ENCODE data around the gene UGT1A1.

UGT1A1 gene

GRCh38 chr2:233764264-233764663 lies 4.2 kb downstream of the UGT1A1 start:
- H3K4me1 ChIP-seq (ENCODE audit: control insufficient read depth in 1 of 2, insufficient read depth in 1 of 2, low read depth in 1 of 2, low read length in 1 of 2) = no peaks in the 10 kb centered on the region
- no peak overlapping the region for H3K27ac ChIP-seq
- H3K36me3 ChIP-seq = no peaks in the 10 kb centered on the region
- H3K27me3 ChIP-seq = peaks cover 13% of the 10 kb centered on the region
- H3K4me3 ChIP-seq (ENCODE audit: low read depth in 1 of 2, low read length in 1 of 2) = no peak overlapping the region
- no peaks in the 10 kb centered on the region for H3K9me3 ChIP-seq
- TF ChIP-seq CTCF (IDR thresholded peaks at IDR 0.05) = no peak

- TF ChIP-seq CTCF (IDR thresholded peaks at IDR 0.05) = no peak
- Histone ChIP-seq H3K9me3 (no peaks in the 10 kb centered on the region), H3K4me3 (ENCODE audit: low read depth in 1 of 2, low read length in 1 of 2) (no peak overlapping the region), H3K4me1 (ENCODE audit: control insufficient read depth in 1 of 2, insufficient read depth in 1 of 2, low read depth in 1 of 2, low read length in 1 of 2) (no peaks in the 10 kb centered on the region), H3K27ac (no peak overlapping the region), H3K27me3 (peaks cover 13% of the 10 kb centered on the region), H3K36me3 (no peaks in the 10 kb centered on the region)
Measured at GRCh38 chr2:233764761-233765160, 4.7 kb downstream of the UGT1A1 start.

- Histone ChIP-seq H3K9me3 (no peaks in the 10 kb centered on the region), H3K27ac (no peak overlapping the region), H3K4me1 (ENCODE audit: control insufficient read depth in 1 of 2, insufficient read depth in 1 of 2, low read depth in 1 of 2, low read length in 1 of 2) (no peaks in the 10 kb centered on the region), H3K4me3 (ENCODE audit: low read depth in 1 of 2, low read length in 1 of 2) (no peak overlapping the region), H3K27me3 (peaks cover 13% of the 10 kb centered on the region), H3K36me3 (no peaks in the 10 kb centered on the region)
- TF ChIP-seq CTCF (IDR thresholded peaks at IDR 0.05) = no peak
Measured at GRCh38 chr2:233766416-233766815, 6.3 kb downstream of the UGT1A1 start.

GRCh38 chr2:233768076-233768475 lies 8.0 kb downstream of the UGT1A1 start:
- no peaks in the 10 kb centered on the region for H3K36me3 ChIP-seq
- H3K4me1 ChIP-seq (ENCODE audit: control insufficient read depth in 1 of 2, insufficient read depth in 1 of 2, low read depth in 1 of 2, low read length in 1 of 2) = no peaks in the 10 kb centered on the region
- TF ChIP-seq CTCF (IDR thresholded peaks at IDR 0.05) = no peak

GRCh38 chr2:233769260-233769659 lies 9.2 kb downstream of the UGT1A1 start:
- Histone ChIP-seq H3K9me3 (no peaks in the 10 kb centered on the region), H3K4me1 (ENCODE audit: control insufficient read depth in 1 of 2, insufficient read depth in 1 of 2, low read depth in 1 of 2, low read length in 1 of 2) (no peaks in the 10 kb centered on the region), H3K4me3 (ENCODE audit: low read depth in 1 of 2, low read length in 1 of 2) (no peak overlapping the region), H3K27ac (no peak overlapping the region), H3K27me3 (peaks cover 2% of the 10 kb centered on the region), H3K36me3 (no peaks in the 10 kb centered on the region)
- no peak for TF ChIP-seq CTCF (IDR thresholded peaks at IDR 0.05)

More at GRCh38 chr2:233768076-233768475, 8.0 kb downstream of the UGT1A1 start:
- Histone ChIP-seq H3K27ac (no peak overlapping the region), H3K9me3 (no peaks in the 10 kb centered on the region), H3K4me3 (ENCODE audit: low read depth in 1 of 2, low read length in 1 of 2) (no peak overlapping the region), H3K27me3 (peaks cover 13% of the 10 kb centered on the region)

- TF ChIP-seq CTCF (IDR thresholded peaks at IDR 0.05) = no peak
- no peak overlapping the region for H3K27ac ChIP-seq
Measured at GRCh38 chr2:233772153-233772552, 12.1 kb downstream of the UGT1A1 start.

More at GRCh38 chr2:233772153-233772552, 12.1 kb downstream of the UGT1A1 start:
- Histone ChIP-seq H3K9me3 (no peaks in the 10 kb centered on the region), H3K4me3 (ENCODE audit: low read depth in 1 of 2, low read length in 1 of 2) (no peak overlapping the region), H3K4me1 (ENCODE audit: control insufficient read depth in 1 of 2, insufficient read depth in 1 of 2, low read depth in 1 of 2, low read length in 1 of 2) (no peaks in the 10 kb centered on the region), H3K36me3 (no peaks in the 10 kb centered on the region), H3K27me3 (no peaks in the 10 kb centered on the region)

All from neutrophil (primary cell).